Hematopoietic multipotent progenitor cell treated with erythropoietin and hydrocortisone succinate and interleukin-3 and kit ligand, for 17 days (in vitro differentiated cells): Measurements from ENCODE around the gene ABHD16A.

Source experiments
- DNase-seq: peaks from one replicate; pipeline ENCODE4 v3.0.0-alpha.2; 2015; ENCODE audit warnings: low spot score

The ABHD16A gene

GRCh38 chr6:31689249-31690110 is 13.6 kb downstream of the ABHD16A start:
- peak; percentile 23 for DNase-seq

- DNase-seq, result no peak
Measured at GRCh38 chr6:31687860-31688693, 15.0 kb downstream of the ABHD16A start.

- no peak for DNase-seq
Measured at GRCh38 chr6:31687321-31687720, 15.8 kb downstream of the ABHD16A start.

GRCh38 chr6:31686483-31686882 is 16.6 kb downstream of the ABHD16A start:
- peak; percentile 31 for DNase-seq

GRCh38 chr6:31683591-31683990 is 19.5 kb downstream of the ABHD16A start:
- no peak for DNase-seq

GRCh38 chr6:31681135-31681671 is 21.9 kb downstream of the ABHD16A start:
- no peak for DNase-seq

- peak; percentile 80 for DNase-seq
Measured at GRCh38 chr6:31680226-31681134, 22.6 kb downstream of the ABHD16A start, which contains the start of gene LY6G5C. TSS of gene LY6G5C (minus strand) at chr6:31681067. CDS start at chr6:31680373, 694 bp downstream.

- no peak for DNase-seq
Measured at GRCh38 chr6:31677955-31678354, 25.2 kb downstream of the ABHD16A start.

- no peak for DNase-seq
Measured at GRCh38 chr6:31676904-31677303, 26.2 kb downstream of the ABHD16A start.

- no peak for DNase-seq
Measured at GRCh38 chr6:31676322-31676903, 26.7 kb downstream of the ABHD16A start.

- no peak for DNase-seq
Measured at GRCh38 chr6:31669676-31670075, 33.4 kb downstream of the ABHD16A start, which contains the start of gene LY6G5B. TSS of gene LY6G5B (plus strand) at chr6:31669976. CDS start at chr6:31670951, 975 bp downstream.

- DNase-seq, result peak; percentile 35
Measured at GRCh38 chr6:31666337-31666965, 36.7 kb downstream of the ABHD16A start.

GRCh38 chr6:31665501-31666336 is 37.4 kb downstream of the ABHD16A start, which contains the start of gene CSNK2B:
TSS of gene CSNK2B (plus strand) at chr6:31666080. CDS start at chr6:31666832, 752 bp downstream.
- DNase-seq, result peak; percentile 97

GRCh38 chr6:31664790-31665500 is 38.2 kb downstream of the ABHD16A start, which contains the start of gene GPANK1:
TSS of gene GPANK1 (minus strand) at chr6:31664997. CDS start at chr6:31664478, 519 bp downstream.
- peak; percentile 89 for DNase-seq

- peak; percentile 48 for DNase-seq
Measured at GRCh38 chr6:31663961-31664789, 38.9 kb downstream of the ABHD16A start.

- DNase-seq, result peak; percentile 21
Measured at GRCh38 chr6:31663126-31663960, 39.8 kb downstream of the ABHD16A start.
